Measurements from ENCODE around the gene FAAH.

DNA sequence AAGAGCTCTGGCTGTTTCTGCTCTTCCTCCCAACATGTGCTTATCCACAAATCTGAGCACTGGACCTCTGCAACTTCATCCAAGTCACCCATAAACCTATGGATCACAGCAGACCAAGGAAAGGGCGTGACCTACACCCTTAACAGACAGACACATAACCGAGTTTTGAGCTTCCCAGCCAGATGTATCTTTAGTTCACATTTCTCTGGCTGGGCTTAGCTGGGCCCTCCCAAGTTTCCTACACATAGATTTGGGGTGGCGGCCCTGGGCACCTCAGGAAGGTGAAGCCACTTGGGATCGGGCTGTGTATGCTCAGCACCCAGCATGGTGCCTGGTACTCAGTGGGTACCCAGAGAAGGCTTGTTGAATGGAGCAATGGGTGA is 26.4 kb downstream of the FAAH start:
- TF ChIP-seq, protein P1, sequence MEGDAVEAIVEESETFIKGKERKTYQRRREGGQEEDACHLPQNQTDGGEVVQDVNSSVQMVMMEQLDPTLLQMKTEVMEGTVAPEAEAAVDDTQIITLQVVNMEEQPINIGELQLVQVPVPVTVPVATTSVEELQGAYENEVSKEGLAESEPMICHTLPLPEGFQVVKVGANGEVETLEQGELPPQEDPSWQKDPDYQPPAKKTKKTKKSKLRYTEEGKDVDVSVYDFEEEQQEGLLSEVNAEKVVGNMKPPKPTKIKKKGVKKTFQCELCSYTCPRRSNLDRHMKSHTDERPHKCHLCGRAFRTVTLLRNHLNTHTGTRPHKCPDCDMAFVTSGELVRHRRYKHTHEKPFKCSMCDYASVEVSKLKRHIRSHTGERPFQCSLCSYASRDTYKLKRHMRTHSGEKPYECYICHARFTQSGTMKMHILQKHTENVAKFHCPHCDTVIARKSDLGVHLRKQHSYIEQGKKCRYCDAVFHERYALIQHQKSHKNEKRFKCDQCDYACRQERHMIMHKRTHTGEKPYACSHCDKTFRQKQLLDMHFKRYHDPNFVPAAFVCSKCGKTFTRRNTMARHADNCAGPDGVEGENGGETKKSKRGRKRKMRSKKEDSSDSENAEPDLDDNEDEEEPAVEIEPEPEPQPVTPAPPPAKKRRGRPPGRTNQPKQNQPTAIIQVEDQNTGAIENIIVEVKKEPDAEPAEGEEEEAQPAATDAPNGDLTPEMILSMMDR (IDR thresholded peaks at IDR 0.05), result no peak
- no peak for TF ChIP-seq EZH2 (IDR thresholded peaks at IDR 0.05)

Data from neural progenitor cell (in vitro differentiated cells).